PC-9 (cell line): ENCODE data around the gene SREBF2. TPM values are rescaled to one million over a fixed set of nuclear protein-coding genes. Genes with fewer than 3 reads are reported as not detected.

Source experiments
- BruUV-seq: library from RNA; stranded (reverse); fragments of 400-500 nt; replicated peaks from 2 replicates; lab custom pipeline; 2021; lab: Mats Ljungman, UMichigan
- CTCF ChIA-PET: fragments of 300-600 bp; sonication (Branson Sonifier 250); formaldehyde crosslinking; loops from one replicate; lab custom pipeline; 2022; ENCODE audit warnings: antibody characterized with exemption; lab: Charles Lee
- POLR2A ChIA-PET: fragments of 300-600 bp; sonication (Branson Sonifier 250); formaldehyde crosslinking; loops from one replicate; lab custom pipeline; 2022; ENCODE audit warnings: antibody characterized with exemption; ENCODE audit not compliant: unreplicated experiment; lab: Charles Lee
- DNase-seq, 2 experiments: peaks; one replicate each; pipeline versions ENCODE4 v3.0.0 to v3.0.0-alpha.2; 2015 to 2022; ENCODE audit warnings: mixed read lengths in 1 of 2
- H2AFZ ChIP-seq: fragments of 200-600 bp; sonication (generic); 2 replicates; pipeline ENCODE4 v1.8.1; 2017; ENCODE audit warnings: antibody characterized with exemption
- H3F3A ChIP-seq: fragments of 200-600 bp; sonication (generic); 2 replicates; pipeline ENCODE4 v1.8.1; 2017; ENCODE audit warnings: antibody characterized with exemption, mild to moderate bottlenecking, low read depth; ENCODE audit not compliant: insufficient read depth
- H3K27ac ChIP-seq: fragments of 200-600 bp; sonication (generic); 2 replicates; pipeline ENCODE4 v1.6.1; 2016; ENCODE audit warnings: mixed run types
- H3K27me3 ChIP-seq: fragments of 200-600 bp; sonication (generic); 2 replicates; pipeline ENCODE4 v1.6.1; 2016; ENCODE audit warnings: low read depth, mixed run types; ENCODE audit not compliant: insufficient read depth
- H3K36me3 ChIP-seq: fragments of 200-600 bp; sonication (generic); 2 replicates; pipeline ENCODE4 v1.6.1; 2016; ENCODE audit warnings: low read depth, mixed run types
- H3K4me1 ChIP-seq: fragments of 200-600 bp; sonication (generic); replicated peaks from 2 replicates; pipeline ENCODE4 v1.6.1; 2016; ENCODE audit warnings: mixed run types; ENCODE audit not compliant: insufficient read depth
- H3K4me2 ChIP-seq: fragments of 200-600 bp; sonication (generic); 2 replicates; pipeline ENCODE4 v1.6.1; 2017; ENCODE audit warnings: mixed run types
- H3K4me3 ChIP-seq: fragments of 200-600 bp; sonication (generic); 2 replicates; pipeline ENCODE4 v1.6.1; 2016; ENCODE audit warnings: mixed run types
- H3K79me2 ChIP-seq: fragments of 200-600 bp; sonication (generic); 2 replicates; pipeline ENCODE4 v1.6.1; 2017; ENCODE audit warnings: low read depth, mixed run types
- H3K9me2 ChIP-seq: fragments of 200-600 bp; sonication (generic); 2 replicates; pipeline ENCODE4 v1.8.1; 2017; ENCODE audit warnings: mild to moderate bottlenecking; ENCODE audit not compliant: insufficient read depth
- H3K9me3 ChIP-seq: fragments of 200-600 bp; sonication (generic); 2 replicates; pipeline ENCODE4 v1.8.1; 2016; ENCODE audit warnings: low read depth; ENCODE audit not compliant: insufficient read depth
- H4K20me1 ChIP-seq: fragments of 200-600 bp; sonication (generic); 2 replicates; pipeline ENCODE4 v1.8.1; 2017; ENCODE audit not compliant: insufficient read depth
- EZH2 ChIP-seq: fragments of 200-600 bp; sonication (generic); IDR thresholded peaks from 2 replicates; pipeline ENCODE4 v1.8.0; 2017; ENCODE audit warnings: antibody characterized with exemption, low read depth
- intact Hi-C: fragments of 100-400 bp; cut with micrococcal nuclease; formaldehyde crosslinking; loops from one replicate; pipeline ENCODE4 v1.10.0; 2022; ENCODE audit not compliant: unreplicated experiment
- total RNA-seq: library from RNA; stranded (reverse); gene quantifications from 2 replicates; pipeline ENCODE4 v1.2.3, GENCODE V29; 2021
- TF ChIP-seq, protein P1 (sequence below): fragments of 200-600 bp; sonication (generic); conservative IDR thresholded peaks from 2 replicates; pipeline ENCODE4 v1.6.1; 2017; ENCODE audit warnings: mixed run types, antibody characterized with exemption, mild to moderate bottlenecking, moderate library complexity

Gene SREBF2
- total RNA-seq, 1 experiment from 2014 or later = 196 TPM

DNA sequence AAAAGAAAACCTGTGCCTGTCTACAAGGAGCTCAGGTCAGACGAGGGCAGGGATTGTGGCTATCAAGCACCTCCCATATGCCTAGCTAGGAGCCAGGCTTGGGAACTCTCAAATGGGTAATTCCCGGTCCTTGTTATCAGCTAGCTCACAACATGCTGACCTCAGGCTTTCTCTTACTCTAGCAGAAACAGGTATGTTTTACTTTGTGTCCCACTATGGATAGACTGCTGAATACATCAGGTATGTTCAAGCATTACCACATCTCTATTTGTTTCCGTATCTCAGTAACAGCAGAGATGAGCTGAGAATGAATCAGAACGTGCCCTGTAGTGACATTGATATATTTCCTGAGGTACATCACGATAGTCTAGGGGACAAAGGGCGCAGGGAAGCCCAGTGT lies 52.6 kb downstream of the SREBF2 start:
- peaks cover 69% of the 10 kb centered on the region for H3K36me3 ChIP-seq
- no TSS peak for BruUV-seq

DNA sequence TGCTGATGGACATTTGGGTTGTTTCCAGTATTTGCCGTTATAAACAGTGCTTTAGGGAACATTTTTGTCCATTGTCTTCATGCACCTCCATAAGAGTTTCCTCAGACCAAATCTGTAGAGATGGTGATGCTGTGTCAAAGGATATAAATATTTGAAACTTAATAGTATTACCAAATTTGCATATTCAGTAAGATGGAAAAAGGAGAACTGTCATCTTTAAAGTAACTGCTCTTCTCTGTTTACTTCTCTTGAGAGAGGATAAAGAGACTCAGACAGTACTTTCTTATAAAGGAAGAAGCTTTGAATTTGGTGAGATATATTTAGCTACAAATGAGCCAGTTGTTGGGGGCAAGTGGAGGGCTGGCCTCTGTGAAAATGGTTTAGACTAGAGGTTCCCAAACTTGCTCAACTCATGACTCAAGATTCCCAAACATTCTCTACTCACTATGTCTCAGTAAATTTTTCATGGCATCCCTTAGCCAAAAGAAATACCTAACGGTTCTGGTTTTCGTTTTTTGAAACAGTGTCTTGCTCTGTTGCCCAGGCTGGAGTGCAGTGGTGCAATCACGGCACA lies 55.8 kb downstream of the SREBF2 start:
- Histone ChIP-seq H3K4me1 (no peaks in the 10 kb centered on the region), H3K79me2 (no peaks in the 10 kb centered on the region), H3K9me2 (no peaks in the 10 kb centered on the region), H3K36me3 (peaks cover 53% of the 10 kb centered on the region), H3K27me3 (no peaks in the 10 kb centered on the region), H3K9me3 (no peaks in the 10 kb centered on the region), H3K4me2 (no peak overlapping the region), H4K20me1 (peaks cover 25% of the 10 kb centered on the region), H3F3A (no peaks in the 10 kb centered on the region), H2AFZ (no peak overlapping the region), H3K4me3 (no peak overlapping the region), H3K27ac (no peak overlapping the region)
- intact Hi-C loops = no loop called here
- BruUV-seq = no TSS peak
- ChIA-PET POLR2A (no interaction called here), CTCF (no interaction called here)
- TF ChIP-seq, protein P1, sequence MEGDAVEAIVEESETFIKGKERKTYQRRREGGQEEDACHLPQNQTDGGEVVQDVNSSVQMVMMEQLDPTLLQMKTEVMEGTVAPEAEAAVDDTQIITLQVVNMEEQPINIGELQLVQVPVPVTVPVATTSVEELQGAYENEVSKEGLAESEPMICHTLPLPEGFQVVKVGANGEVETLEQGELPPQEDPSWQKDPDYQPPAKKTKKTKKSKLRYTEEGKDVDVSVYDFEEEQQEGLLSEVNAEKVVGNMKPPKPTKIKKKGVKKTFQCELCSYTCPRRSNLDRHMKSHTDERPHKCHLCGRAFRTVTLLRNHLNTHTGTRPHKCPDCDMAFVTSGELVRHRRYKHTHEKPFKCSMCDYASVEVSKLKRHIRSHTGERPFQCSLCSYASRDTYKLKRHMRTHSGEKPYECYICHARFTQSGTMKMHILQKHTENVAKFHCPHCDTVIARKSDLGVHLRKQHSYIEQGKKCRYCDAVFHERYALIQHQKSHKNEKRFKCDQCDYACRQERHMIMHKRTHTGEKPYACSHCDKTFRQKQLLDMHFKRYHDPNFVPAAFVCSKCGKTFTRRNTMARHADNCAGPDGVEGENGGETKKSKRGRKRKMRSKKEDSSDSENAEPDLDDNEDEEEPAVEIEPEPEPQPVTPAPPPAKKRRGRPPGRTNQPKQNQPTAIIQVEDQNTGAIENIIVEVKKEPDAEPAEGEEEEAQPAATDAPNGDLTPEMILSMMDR = no peak
- TF ChIP-seq EZH2 = no peak
- no peak for DNase-seq

More for the DNA sequence above, 52.6 kb downstream of the SREBF2 start:
- Histone ChIP-seq H3K27me3 (no peaks in the 10 kb centered on the region), H3K9me3 (no peaks in the 10 kb centered on the region), H3K79me2 (no peaks in the 10 kb centered on the region), H2AFZ (no peak overlapping the region), H3K9me2 (no peaks in the 10 kb centered on the region), H3K4me3 (no peak overlapping the region), H3F3A (no peaks in the 10 kb centered on the region), H3K27ac (no peak overlapping the region), H3K4me1 (no peaks in the 10 kb centered on the region), H3K4me2 (no peak overlapping the region), H4K20me1 (peaks cover 24% of the 10 kb centered on the region)
- TF ChIP-seq, protein P1 = no peak
- no peak for TF ChIP-seq EZH2
- POLR2A ChIA-PET = no interaction called here
- CTCF ChIA-PET = no interaction called here
- intact Hi-C loops = no loop called here
- no peak for DNase-seq

DNA sequence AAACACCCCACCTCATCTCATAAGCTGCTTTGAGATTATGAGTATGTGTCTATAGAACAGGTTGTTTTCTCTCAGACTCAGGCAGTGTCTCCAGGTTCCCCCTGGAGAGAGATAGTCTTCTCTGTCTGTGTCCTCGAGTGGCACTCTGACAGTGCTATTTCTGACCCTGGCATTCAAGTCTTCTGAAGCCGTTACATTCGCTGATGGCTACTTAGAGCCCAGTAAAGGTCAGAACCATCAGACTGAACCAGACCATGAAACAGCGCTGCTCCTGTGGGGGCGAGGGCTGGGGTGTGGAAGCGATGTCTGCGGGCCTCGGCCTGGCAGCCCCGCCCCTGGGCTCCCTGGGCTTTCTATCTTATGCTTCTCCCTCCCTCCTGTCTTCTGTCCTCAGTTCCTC lies 58.5 kb downstream of the SREBF2 start:
- no peak overlapping the region for H2AFZ ChIP-seq
- intact Hi-C loops = no loop called here
- BruUV-seq = no TSS peak
- ChIA-PET CTCF (no interaction called here), POLR2A (no interaction called here)
- H3K9me3 ChIP-seq = no peaks in the 10 kb centered on the region
- H3K79me2 ChIP-seq = no peaks in the 10 kb centered on the region
- no peak overlapping the region for H3K27ac ChIP-seq
- peaks cover 30% of the 10 kb centered on the region for H3K36me3 ChIP-seq
- H3K9me2 ChIP-seq = no peaks in the 10 kb centered on the region
- TF ChIP-seq, protein P1 = no peak
- TF ChIP-seq EZH2 = no peak
- no peaks in the 10 kb centered on the region for H3F3A ChIP-seq
- no peaks in the 10 kb centered on the region for H3K4me1 ChIP-seq
- H3K27me3 ChIP-seq = no peaks in the 10 kb centered on the region
- H4K20me1 ChIP-seq = peaks cover 25% of the 10 kb centered on the region
- H3K4me2 ChIP-seq = no peak overlapping the region
- no peak overlapping the region for H3K4me3 ChIP-seq
- DNase-seq = no peak
